Measurements from ENCODE around the gene CDK19.

DNA sequence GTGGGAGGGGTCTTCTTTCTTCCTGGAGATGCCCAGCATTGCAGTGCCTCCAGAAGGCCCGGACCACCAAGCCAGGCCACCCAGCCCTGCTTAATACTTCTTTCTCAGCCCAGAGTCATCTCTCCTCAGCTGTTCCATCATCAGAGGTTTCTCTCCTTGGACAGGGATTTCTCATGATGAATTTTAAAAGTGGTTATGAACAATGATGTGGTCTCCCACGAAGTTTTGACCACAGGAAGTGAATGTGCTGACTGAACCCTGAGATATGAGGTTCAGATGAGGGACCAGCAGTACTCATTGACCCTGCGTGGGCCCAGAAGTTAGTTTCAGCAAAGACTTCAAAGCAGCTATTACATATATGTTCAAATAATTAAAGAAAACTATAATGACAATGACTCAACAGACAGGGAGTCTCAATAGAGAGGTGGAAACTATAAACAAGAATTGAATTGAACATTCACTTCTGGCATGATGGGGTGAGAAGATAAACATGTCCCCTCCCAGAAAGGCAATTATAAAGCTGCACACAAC lies 224.4 kb downstream of the CDK19 start:
- TF ChIP-seq, protein P1, sequence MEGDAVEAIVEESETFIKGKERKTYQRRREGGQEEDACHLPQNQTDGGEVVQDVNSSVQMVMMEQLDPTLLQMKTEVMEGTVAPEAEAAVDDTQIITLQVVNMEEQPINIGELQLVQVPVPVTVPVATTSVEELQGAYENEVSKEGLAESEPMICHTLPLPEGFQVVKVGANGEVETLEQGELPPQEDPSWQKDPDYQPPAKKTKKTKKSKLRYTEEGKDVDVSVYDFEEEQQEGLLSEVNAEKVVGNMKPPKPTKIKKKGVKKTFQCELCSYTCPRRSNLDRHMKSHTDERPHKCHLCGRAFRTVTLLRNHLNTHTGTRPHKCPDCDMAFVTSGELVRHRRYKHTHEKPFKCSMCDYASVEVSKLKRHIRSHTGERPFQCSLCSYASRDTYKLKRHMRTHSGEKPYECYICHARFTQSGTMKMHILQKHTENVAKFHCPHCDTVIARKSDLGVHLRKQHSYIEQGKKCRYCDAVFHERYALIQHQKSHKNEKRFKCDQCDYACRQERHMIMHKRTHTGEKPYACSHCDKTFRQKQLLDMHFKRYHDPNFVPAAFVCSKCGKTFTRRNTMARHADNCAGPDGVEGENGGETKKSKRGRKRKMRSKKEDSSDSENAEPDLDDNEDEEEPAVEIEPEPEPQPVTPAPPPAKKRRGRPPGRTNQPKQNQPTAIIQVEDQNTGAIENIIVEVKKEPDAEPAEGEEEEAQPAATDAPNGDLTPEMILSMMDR (IDR thresholded peaks at IDR 0.05), result no peak
- no peak for TF ChIP-seq POLR2A (IDR thresholded peaks at IDR 0.05)

All from right lobe of liver (tissue), 4 donors.